ENCODE measurements around the gene AFM.

AFM gene

DNA sequence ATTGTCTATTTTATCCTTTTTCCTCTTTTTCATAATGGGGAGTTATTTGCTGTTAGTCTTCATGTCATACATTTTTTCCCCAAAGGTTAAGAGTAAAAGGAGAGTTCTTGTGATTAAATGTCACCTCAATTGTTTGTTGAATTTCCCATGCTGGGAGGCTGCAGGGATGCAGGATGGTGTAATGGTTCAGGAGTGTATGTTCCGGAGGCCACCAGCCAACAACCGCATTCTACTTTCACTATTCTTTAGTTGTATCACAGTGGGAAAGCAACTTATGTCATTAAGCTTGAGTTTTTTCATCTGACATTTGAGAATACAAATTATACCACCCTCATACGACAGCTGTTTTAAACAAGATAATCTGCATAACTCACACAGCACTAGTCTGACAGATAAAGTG is 30.1 kb upstream of the AFM start:
- DNase-seq (ENCODE audit: low read depth), result no peak

DNA sequence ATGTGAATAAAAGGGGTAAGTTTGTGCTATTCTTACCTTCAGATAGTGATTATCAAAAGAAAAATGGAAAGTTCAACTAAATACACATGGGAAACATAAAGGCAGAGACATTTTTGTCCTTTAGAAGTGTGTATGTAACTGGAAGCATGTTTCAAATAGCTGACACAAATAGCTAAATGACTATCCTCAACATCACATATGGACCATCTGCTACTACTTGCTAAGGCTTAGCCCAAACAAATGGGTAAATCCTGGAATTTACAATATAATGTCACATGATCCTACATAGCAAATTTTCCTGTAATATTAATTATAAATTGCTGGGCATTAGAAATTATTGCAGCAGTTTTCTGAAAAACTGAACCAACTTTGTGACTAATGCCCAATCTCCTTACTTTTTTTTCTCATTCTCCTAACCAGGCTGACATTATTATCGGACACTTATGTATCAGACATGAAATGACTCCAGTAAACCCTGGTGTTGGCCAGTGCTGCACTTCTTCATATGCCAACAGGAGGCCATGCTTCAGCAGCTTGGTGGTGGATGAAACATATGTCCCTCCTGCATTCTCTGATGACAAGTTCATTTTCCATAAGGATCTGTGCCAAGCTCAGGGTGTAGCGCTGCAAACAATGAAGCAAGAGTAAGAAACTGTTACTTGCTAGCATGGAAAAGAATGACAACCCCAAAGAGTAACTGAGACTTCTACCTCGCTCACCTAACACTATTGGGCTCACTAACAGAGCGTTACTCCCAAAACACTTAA is 29.4 kb upstream of the AFM start:
- DNase-seq (ENCODE audit: low read depth), result no peak

DNA sequence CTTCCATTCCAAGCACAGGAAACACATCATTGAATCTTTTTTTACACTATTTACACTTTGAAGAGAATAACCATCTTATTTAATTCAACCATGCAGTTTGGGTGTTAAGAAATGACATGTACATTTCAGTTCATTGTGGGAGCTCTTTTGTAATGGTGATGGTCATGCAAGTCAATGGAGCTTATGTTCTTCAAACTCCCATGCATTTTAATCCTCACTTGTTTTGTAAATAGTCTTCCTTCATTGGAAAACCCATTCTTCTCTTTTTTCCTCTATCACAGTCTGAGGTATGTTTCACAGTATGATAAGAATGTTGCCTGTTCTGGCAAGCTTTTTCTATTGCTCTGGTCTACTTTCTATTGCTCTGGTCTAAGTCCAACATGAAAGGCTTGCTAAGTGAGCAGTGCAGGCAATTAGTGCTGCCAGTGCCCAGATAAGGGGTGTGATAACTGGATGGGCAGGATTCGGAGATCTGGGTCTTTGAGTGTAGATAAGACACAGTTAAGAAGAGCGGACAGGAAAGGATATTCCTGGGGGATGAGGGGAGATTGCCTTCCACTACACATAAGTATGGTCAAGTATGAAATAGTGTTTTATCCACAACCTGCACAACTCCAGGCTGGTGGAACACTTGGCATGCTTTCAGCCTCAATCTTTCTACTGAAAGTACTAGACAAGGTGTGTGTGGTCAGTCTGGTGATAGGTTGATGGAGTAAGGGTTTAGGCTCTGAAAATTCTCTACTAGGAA is 28.4 kb upstream of the AFM start:
- DNase-seq (ENCODE audit: low read depth), result no peak

DNA sequence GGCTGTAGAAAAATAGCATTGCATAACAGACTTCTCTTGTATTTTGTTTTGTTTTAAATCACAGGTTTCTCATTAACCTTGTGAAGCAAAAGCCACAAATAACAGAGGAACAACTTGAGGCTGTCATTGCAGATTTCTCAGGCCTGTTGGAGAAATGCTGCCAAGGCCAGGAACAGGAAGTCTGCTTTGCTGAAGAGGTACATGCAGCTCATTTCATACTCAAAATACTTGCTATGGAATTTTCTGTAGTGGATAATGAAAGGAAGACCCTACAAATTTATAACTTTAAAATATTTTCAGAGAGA is 27.9 kb upstream of the AFM start:
- no peak for DNase-seq (ENCODE audit: low read depth)

DNA sequence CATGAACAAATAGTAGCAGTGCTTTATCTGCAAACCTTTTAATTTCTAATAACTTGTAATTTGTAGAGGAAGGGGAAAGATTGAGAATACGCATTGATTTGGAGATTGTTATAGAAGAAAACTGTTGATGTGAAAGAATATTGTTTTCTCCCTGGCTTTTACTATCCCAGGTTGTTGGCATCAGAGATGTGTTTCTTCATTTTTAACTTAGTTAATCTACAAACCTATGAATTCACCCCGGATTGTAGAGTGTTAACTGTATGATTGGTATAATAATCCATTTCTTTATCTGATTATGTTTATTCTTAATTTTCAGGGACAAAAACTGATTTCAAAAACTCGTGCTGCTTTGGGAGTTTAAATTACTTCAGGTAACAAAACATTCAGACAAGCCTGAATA is 26.6 kb upstream of the AFM start:
- DNase-seq (ENCODE audit: low read depth), result no peak

DNA sequence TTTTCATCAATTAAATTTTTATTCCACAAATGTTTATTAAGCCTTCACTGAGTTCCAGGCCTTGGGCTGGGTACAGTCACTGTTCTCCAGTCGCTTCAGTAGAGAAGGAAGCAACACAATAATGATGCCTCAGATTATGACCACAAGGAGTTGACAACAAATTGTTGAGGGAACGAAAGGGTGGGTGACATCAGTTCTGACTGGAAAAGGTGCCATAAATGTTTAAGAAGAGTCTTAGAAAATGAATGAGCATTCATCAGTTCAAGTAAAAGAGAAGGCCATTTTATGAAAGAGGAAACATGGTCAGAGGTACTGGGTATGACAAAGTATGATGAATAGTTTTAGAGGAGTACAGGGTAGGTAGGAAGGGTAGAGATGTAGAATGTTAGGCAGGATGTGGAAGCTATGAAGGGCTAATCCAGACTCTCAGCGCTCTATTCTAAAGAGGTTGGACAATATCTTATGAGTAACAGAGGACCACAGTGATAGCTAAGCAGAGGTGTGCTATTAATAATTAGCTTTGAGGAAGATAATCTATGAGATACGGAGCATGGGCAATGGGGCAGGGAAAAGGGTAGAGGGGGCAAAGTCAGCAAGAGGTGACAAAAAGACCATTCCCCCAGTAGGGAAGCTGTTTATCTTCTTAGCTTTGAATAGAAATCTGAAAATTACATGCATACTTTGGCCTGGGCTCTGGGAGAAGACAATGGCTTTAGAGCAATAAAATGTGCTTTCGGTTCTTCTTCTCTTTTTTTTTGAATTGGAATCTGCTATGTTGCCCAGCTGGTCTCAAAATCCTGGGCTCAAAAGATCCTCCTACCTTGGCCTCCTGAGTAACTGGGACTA is 25.1 kb upstream of the AFM start:
- no peak for DNase-seq (ENCODE audit: low read depth)

DNA sequence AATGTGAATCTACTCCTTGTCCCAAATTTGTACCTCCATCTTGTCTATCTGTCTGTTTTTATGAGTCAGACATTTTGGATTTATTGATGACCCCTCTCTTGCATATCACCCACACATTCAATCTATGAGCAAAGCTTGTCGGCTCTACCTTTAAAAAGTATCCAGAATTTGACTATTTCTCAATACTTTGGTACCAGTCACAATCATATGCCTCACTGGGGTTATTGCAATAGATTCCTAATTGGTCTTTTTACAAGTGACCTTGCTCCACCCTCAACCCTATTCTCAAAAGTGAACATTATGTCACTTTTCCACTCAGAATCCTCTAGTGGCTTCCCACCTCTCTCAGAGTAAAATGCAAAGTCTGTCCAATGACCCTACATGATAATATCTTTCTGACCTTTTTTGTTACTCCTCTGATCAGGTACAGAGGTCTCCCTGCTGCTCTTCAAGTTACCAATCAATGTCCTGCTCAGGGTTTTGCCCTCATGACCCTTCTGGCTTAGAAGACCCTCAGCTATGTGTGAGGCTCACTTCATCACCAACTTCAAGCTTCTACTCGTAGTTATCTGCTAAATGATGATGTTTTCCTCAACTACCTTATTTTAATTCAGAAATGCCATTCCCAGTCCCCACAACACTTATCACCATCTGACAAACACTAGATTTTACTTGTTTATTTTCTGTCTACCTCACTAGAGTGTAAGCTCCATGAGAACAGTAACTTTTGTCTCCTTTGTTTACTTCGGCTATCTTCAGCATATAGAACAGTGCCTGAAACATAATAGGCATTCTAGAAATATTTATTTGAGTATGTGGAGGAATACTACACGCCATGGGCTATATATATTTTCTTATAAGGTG is 23.1 kb upstream of the AFM start:
- DNase-seq (ENCODE audit: low read depth), result no peak

DNA sequence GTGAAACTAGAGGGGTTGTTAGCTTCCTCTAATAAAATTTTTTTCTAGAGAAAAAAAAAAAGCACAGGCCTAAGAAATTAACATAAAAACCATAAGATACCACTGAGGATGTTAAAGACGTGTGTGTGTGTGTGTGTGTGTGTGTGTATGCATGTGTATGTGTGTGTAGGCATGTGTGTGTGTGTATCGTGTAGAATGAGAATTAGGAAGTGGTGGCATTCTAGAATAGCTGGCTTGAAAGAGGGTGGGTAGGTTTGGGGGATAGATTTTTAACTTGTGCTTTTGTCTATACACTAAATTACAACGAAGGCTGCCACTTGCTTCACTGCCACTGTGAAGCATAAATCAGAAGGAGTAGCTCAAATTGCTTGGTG is 22.5 kb upstream of the AFM start:
- no peak for DNase-seq (ENCODE audit: low read depth)

DNA sequence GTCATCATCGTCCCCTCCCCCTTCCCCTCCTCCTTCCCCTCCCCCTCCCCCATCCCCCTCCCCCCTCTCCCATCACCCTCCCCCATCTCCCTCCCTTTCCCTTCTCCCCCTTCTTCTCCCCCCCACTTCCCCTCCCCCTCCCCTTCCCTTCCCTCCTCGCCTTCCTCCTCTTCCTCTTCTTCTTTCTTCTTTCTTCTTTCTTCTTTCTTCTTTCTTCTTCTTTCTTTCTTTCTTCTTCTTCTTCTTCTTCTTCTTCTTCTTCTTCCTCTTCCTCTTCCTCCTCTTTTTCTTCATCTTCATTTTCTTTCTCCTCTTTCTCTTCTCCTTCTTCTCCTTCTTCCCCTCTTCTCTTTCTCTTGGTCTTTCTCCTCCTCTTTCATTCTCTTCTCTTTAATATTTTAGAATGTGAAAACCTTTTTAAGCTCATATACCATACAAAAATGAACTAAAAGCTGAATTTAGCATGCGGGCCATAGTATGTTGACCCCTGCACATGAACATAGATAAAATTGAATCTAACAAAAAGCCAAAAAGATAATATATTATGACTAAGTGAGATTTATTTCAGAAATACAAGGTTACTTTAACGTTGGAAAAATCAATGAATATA is 20.5 kb upstream of the AFM start:
- DNase-seq (ENCODE audit: low read depth), result no peak

DNA sequence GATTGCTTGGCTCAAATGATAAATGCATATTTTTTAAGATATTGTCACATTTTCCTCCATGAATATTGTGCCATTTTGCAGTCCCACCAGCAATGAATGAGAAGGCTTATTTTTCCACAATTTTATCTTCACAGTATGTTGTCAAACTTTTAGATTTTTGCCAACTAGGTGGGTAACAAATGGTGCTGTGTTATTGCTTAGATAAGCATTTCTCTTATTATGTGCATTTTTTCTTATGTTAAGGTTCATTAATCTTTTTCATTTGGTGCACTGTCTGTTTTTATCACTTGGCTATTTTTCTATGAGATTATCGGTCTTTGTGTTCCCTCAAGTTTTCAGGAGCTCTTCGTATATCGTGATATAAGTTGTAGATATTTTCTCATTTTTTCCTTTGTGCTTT is 13.4 kb upstream of the AFM start:
- DNase-seq (ENCODE audit: low read depth), result no peak

DNA sequence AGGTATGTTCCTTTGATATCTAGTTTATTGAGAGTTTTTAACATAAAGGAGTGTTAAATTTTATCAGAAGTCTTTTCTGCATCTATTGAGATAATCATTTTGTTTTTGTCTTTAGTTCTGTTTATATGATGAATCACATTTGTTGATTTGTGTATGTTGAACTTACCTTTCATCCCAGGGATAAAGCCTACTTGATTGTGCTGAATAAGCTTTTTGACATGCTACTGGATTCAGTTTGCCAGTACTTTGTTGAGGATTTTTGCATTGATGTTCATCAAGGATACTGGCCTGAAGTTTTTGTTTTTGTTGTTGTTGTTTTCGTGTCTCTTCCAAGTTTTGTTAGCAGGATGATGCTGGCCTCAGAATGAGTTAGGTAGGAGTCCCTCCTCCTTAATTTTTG is 10.8 kb upstream of the AFM start:
- no peak for DNase-seq (ENCODE audit: low read depth)

DNA sequence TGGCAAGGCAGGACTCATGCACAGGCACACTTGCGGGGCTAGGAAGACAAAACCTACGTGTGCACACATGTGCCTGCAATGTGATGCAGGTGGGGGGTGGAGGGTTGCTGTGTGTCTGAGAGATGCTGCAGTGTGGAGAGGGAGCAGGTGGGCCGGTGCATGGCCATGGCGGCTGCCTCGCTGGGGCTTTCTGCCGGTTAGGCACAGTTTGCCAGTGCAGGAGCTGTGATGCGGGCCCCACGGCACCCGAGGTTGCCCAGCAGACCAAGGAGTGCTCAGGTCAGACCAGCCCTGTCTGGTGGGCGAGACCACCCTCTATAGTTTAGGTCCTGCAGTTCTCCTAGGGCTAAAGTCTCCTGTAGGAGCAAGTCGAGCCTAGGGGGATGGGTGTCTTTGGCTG is 4.4 kb upstream of the AFM start:
- no peak for DNase-seq (ENCODE audit: low read depth)

DNA sequence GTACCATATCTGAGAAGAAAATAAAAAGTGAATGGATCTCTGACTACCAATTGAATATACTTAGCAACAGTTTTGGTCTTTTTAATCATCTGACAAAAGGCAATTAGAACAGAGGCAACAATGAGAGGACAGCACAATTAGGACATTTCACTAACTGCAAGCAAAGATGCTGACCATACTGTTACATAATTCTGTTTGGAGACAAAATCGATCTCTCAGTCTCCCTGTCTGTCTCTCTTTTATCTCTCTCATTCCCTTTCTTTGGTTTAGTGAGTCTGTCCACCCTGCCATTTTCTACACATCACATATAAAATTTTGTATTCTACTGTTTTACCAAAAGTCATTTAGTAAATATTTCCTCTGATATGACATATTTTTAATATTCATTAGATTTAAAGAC is 2.2 kb upstream of the AFM start:
- DNase-seq (ENCODE audit: low read depth), result no peak

DNA sequence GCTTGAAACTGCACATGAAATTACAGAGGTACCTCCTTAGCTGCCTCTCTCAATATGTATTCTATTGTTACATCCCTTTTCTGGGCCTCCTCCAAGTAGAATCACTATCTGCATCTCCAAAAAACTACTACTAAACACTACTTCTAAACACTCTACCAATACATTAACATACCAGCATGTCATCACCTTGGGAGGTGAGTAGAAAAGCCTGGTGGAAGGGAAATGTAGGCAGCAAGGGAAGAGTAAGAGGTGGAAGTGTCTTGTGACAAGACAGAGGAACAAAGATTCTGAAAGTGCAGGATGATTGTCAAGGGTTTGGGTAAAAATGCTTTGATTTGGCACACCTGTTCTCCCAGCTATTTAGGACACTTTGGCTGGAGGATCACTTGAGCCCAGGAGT is 3.5 kb downstream of the AFM start:
- no peak for DNase-seq (ENCODE audit: low read depth)

DNA sequence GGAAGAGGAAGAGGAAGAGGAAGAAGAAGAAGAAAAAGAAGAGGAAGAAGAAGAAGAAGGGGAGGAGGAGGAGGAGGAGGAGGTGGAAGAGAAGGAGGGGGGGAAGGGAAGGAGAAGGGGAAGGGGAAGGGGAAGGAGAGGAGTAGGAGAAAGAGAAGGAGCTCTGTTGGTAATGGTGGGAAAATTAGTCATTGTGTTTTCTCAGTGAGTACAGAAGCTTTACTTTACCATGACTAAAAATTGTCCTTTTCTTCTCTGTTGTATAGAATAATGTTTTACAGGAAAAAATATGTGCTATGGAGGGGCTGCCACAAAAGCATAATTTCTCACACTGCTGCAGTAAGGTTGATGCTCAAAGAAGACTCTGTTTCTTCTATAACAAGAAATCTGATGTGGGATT is 4.1 kb downstream of the AFM start:
- no peak for DNase-seq (ENCODE audit: low read depth)

DNA sequence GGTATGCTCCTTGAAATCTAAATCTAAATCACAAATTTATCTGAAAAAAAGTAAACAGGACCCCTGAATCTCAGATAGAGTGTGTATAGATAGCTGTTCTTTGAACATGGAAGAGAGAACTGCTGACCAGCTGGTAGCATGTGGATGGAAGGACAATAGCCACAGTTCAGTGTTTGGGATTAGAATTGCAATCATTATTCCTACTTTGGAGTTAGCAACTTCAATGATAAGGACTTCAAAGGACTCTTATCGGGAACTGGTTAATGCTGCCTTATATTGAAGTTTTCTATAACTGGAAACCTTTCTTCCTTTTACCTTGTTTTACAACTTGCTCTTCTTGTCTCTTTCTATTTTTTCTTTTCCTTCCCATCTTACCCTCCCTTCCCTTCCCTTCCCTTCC is 5.0 kb downstream of the AFM start:
- no peak for DNase-seq (ENCODE audit: low read depth)

DNA sequence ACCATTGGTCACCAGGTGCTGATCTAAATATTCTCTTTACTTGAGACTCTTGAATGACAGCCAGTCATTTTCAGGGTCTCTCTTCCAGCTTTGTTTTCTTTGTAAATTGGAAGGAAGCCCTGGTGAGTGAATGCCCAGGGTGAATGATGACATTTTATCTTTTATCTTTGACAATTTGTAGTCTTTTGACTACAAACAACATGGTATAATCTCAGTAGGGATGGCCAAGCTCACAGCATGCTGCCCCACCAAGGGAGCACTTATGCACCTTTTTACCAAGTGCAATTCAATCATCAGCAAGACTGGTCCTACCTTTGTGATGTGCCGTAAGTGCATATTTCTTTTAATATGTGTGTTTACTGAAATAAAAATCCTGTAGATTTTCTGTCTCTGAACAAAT is 5.7 kb downstream of the AFM start:
- DNase-seq (ENCODE audit: low read depth), result no peak

DNA sequence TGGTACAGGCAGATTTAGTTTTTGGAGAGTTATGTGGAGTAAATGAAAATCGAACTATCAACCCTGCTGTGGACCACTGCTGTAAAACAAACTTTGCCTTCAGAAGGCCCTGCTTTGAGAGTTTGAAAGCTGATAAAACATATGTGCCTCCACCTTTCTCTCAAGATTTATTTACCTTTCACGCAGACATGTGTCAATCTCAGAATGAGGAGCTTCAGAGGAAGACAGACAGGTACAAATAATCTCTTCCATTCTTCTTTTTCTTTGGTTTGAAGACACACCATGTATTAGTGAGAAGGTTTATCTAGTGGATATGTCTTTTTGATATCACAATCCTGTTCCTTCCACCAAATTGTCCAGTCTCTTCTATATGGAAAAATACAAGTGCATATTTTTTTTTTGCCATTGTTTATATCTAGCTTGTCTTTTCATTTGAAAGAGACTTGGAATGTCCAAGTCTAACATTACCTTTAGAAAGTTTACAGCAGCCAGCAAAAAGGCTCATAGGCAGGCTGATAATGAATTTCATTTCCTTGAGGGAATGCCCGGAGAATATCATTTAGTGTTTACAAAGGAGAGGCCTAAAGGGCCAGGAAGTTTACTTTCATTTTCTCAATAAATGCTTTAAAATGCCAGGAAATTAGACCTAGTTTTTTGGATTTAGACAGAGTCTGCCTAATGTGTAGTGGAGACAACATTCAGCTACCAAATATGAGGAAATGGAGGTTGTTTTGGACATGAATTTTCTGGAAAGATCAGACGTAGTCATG is 18.6 kb downstream of the AFM start:
- DNase-seq (ENCODE audit: low read depth), result no peak

DNA sequence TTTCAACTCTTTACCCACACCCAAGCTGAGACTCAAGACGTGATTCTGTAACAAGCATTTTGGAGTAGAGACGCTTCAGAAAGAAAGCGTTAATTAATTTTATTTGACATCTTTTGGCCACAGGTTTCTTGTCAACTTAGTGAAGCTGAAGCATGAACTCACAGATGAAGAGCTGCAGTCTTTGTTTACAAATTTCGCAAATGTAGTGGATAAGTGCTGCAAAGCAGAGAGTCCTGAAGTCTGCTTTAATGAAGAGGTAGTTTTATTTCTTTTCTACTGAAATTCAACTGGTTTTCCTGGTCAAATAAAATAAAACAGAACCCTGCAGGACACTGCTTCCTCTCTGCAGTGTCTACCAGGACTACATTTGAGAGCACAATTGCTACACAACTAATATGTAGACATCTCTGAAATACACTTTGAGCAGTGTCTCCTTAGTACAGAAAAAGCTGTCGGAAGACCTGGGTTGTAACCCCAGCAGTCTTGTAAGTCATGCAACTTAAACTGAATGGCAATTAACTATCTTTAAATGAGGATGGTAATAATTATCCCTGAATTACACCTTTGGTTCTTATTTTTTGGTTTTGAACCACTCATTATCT is 20.2 kb downstream of the AFM start:
- DNase-seq (ENCODE audit: low read depth), result no peak

DNA sequence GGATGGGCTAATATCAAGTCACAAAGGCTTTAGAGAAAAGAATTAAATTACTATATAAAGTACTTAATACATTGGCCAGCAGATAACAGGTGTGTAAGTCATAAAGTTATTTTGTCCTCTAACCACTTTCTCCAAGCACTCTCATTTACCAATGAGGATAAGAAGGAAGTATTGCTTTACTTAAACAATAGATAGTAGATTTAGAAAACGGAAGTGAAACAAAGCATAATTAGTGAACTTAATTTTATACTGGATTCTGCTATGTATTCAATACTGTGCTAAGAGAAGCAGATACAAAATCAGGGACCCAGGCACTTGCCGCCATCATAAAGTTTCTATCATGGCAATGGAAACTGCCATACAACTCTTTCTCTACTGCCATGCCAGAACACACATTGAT is 24.0 kb downstream of the AFM start:
- no peak for DNase-seq (ENCODE audit: low read depth)

DNA sequence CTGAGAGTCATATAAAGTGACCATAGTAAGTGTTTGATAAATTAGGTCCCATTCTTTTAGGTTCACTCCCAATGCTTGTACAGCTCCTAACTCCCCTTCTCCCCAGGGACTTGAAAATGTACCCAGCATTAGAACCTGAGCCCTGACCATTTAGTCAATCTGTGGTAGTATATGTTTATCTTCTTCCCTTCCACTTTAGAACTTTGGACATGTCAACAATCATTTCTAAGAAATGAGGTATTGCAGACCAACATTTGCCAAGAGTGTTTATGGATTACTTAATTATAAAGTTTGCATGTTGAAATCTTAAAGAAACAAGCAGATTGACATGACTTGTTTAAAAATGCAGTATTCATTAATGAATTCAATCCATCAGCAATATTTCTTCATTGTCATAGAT is 26.0 kb downstream of the AFM start:
- no peak for DNase-seq (ENCODE audit: low read depth)

All from CMK (cell line).